ENCODE data around the gene CCSER2.

DNA sequence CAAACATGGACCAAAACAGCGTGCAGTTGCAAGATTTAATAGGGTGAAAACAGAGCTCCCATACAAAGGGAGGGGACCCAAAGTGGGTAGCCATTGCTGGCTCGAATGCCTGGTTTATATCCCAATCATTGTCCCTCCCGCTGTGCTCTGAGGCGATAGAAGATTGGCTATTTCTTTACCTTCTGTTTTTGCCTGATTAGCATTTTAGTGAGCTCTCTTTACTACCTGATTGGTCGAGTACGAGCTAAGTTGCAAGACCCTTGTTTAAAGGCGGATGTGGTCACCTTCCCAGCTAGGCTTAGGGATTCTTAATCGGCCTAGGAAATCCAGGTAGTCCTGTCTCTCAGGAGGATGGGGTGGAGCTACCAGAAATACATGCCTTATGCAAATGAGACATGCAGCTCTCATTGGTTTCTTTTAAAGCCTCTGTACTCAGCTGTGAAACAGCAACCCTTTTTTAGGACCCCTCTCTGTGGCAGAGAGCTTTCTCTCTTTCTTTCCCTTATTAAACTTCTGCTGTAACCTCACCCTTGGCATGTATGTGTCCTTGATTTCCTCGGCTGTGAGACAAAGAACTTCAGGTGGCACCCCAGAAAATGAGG is 202.4 kb downstream of the CCSER2 start:
- no peak for TF ChIP-seq ZFP30 (CRISPR knock-in tag; IDR thresholded peaks at IDR 0.05)
- TF ChIP-seq ESRRG (CRISPR knock-in tag; IDR thresholded peaks at IDR 0.05), result no peak
- no peak for TF ChIP-seq ZC3H10 (CRISPR knock-in tag; IDR thresholded peaks at IDR 0.05)
- no peak for TF ChIP-seq PPARA (CRISPR knock-in tag; IDR thresholded peaks at IDR 0.05; ENCODE audit: borderline replicate concordance)
- TF ChIP-seq, protein P1, sequence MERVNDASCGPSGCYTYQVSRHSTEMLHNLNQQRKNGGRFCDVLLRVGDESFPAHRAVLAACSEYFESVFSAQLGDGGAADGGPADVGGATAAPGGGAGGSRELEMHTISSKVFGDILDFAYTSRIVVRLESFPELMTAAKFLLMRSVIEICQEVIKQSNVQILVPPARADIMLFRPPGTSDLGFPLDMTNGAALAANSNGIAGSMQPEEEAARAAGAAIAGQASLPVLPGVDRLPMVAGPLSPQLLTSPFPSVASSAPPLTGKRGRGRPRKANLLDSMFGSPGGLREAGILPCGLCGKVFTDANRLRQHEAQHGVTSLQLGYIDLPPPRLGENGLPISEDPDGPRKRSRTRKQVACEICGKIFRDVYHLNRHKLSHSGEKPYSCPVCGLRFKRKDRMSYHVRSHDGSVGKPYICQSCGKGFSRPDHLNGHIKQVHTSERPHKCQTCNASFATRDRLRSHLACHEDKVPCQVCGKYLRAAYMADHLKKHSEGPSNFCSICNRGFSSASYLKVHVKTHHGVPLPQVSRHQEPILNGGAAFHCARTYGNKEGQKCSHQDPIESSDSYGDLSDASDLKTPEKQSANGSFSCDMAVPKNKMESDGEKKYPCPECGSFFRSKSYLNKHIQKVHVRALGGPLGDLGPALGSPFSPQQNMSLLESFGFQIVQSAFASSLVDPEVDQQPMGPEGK (CRISPR knock-in tag; IDR thresholded peaks at IDR 0.05; ENCODE audit: borderline replicate concordance), result no peak
- TF ChIP-seq ZNF565 (CRISPR knock-in tag; conservative IDR thresholded peaks at IDR 0.05; ENCODE audit: low read depth), result no peak
- TF ChIP-seq, protein P2, sequence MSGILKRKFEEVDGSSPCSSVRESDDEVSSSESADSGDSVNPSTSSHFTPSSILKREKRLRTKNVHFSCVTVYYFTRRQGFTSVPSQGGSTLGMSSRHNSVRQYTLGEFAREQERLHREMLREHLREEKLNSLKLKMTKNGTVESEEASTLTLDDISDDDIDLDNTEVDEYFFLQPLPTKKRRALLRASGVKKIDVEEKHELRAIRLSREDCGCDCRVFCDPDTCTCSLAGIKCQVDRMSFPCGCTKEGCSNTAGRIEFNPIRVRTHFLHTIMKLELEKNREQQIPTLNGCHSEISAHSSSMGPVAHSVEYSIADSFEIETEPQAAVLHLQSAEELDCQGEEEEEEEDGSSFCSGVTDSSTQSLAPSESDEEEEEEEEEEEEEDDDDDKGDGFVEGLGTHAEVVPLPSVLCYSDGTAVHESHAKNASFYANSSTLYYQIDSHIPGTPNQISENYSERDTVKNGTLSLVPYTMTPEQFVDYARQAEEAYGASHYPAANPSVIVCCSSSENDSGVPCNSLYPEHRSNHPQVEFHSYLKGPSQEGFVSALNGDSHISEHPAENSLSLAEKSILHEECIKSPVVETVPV (CRISPR knock-in tag; IDR thresholded peaks at IDR 0.05), result no peak
- TF ChIP-seq, protein P3, sequence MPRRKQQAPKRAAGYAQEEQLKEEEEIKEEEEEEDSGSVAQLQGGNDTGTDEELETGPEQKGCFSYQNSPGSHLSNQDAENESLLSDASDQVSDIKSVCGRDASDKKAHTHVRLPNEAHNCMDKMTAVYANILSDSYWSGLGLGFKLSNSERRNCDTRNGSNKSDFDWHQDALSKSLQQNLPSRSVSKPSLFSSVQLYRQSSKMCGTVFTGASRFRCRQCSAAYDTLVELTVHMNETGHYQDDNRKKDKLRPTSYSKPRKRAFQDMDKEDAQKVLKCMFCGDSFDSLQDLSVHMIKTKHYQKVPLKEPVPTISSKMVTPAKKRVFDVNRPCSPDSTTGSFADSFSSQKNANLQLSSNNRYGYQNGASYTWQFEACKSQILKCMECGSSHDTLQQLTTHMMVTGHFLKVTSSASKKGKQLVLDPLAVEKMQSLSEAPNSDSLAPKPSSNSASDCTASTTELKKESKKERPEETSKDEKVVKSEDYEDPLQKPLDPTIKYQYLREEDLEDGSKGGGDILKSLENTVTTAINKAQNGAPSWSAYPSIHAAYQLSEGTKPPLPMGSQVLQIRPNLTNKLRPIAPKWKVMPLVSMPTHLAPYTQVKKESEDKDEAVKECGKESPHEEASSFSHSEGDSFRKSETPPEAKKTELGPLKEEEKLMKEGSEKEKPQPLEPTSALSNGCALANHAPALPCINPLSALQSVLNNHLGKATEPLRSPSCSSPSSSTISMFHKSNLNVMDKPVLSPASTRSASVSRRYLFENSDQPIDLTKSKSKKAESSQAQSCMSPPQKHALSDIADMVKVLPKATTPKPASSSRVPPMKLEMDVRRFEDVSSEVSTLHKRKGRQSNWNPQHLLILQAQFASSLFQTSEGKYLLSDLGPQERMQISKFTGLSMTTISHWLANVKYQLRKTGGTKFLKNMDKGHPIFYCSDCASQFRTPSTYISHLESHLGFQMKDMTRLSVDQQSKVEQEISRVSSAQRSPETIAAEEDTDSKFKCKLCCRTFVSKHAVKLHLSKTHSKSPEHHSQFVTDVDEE (CRISPR knock-in tag; IDR thresholded peaks at IDR 0.05), result no peak
- no peak for TF ChIP-seq GLIS3 (CRISPR knock-in tag; IDR thresholded peaks at IDR 0.05)
- TF ChIP-seq TCF4 (CRISPR knock-in tag; IDR thresholded peaks at IDR 0.05; ENCODE audit: borderline replicate concordance), result no peak
- no peak for TF ChIP-seq ZFP3 (CRISPR knock-in tag; IDR thresholded peaks at IDR 0.05)
- TF ChIP-seq CSDC2 (CRISPR knock-in tag; IDR thresholded peaks at IDR 0.05), result no peak
- TF ChIP-seq, protein P4, sequence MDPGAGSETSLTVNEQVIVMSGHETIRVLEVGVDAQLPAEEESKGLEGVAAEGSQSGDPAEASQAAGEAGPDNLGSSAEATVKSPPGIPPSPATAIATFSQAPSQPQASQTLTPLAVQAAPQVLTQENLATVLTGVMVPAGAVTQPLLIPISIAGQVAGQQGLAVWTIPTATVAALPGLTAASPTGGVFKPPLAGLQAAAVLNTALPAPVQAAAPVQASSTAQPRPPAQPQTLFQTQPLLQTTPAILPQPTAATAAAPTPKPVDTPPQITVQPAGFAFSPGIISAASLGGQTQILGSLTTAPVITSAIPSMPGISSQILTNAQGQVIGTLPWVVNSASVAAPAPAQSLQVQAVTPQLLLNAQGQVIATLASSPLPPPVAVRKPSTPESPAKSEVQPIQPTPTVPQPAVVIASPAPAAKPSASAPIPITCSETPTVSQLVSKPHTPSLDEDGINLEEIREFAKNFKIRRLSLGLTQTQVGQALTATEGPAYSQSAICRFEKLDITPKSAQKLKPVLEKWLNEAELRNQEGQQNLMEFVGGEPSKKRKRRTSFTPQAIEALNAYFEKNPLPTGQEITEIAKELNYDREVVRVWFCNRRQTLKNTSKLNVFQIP (CRISPR knock-in tag; IDR thresholded peaks at IDR 0.05; ENCODE audit: borderline replicate concordance, low read depth), result no peak

All from SK-N-SH treated with all-trans-retinoic acid at 6 μM for 48 hours (cell line).